HCT116 (cell line): ENCODE data around the gene TNFRSF14. TPM values are rescaled to one million over a fixed set of nuclear protein-coding genes. Genes with fewer than 3 reads are reported as not detected.

ENCODE experiments used
- ATAC-seq: fragments of 200-7000 bp; cut with Tn5 transposase; 2 replicates; pipeline ENCODE4 v1.9.1; 2020; ENCODE audit warnings: mild to moderate bottlenecking, moderate library complexity
- BruUV-seq: library from RNA; stranded (reverse); fragments of 400-500 nt; replicated peaks from 2 replicates; lab custom pipeline; 2021; lab: Mats Ljungman, UMichigan
- CTCF ChIA-PET: fragments of 300-600 bp; sonication (Branson Sonifier 250); formaldehyde crosslinking; loops from one replicate; lab custom pipeline; 2021; ENCODE audit warnings: antibody characterized with exemption; lab: Charles Lee
- POLR2A ChIA-PET: fragments of 300-600, 350-600 bp; sonication (Branson Sonifier 250); formaldehyde crosslinking; loops from one replicate; lab custom pipeline; 2021; ENCODE audit warnings: antibody characterized with exemption; lab: Charles Lee
- RAD21 ChIA-PET, 2 experiments: fragments of 300-600 bp; sonication (Branson Sonifier 250); formaldehyde crosslinking; loops; one replicate each; lab custom pipeline; 2023; ENCODE audit warnings: low total read pairs in 2 of 2; ENCODE audit not compliant: uncharacterized antibody in 2 of 2, unreplicated experiment in 2 of 2, low non-redundant PET in 1 of 2; lab: Charles Lee
- DNase-seq: peaks from one replicate; pipeline ENCODE4 v3.0.0-alpha.2; 2010; ENCODE audit warnings: low read depth, low spot score
- H2AFZ ChIP-seq: fragments of 200-600 bp; shearing (Covaris generic), sonication (generic); 2 replicates; pipeline ENCODE4 v1.6.1; 2017; ENCODE audit warnings: low read depth, mixed run types, mixed read lengths, antibody characterized with exemption, low read length; ENCODE audit not compliant: poor library complexity, severe bottlenecking
- H3K27ac ChIP-seq: 2 replicates; pipeline ENCODE4 v1.5.1; 2012; ENCODE audit warnings: low read depth, low read length
- H3K27me3 ChIP-seq: fragments of 200-600 bp; sonication (generic); 2 replicates; pipeline ENCODE4 v1.6.1; 2016; ENCODE audit warnings: mixed run types, low read length, mixed read lengths; ENCODE audit not compliant: insufficient read depth
- H3K36me3 ChIP-seq, 2 experiments: fragments of 200-500 bp in 1 of 2; fragments of 200-600 bp in 1 of 2; sonication (Bioruptor generic) in 1 of 2; sonication (generic) in 1 of 2; 2 replicates each; pipeline versions ENCODE4 v1.5.1 to v1.6.1; 2014 to 2016; ENCODE audit warnings: low read length in 2 of 2, inconsistent platforms in 1 of 2, mixed read lengths in 1 of 2, mixed run types in 1 of 2; ENCODE audit not compliant: insufficient read depth in 2 of 2, control insufficient read depth in 1 of 2
- H3K4me1 ChIP-seq, 2 experiments: fragments of 200-600 bp in 1 of 2; sonication (generic) in 1 of 2; 2 replicates each; pipeline versions ENCODE4 v1.5.1 to v1.6.1; 2012 to 2017; ENCODE audit warnings: low read length in 2 of 2, inconsistent platforms in 1 of 2, mild to moderate bottlenecking in 1 of 2, mixed read lengths in 1 of 2, mixed run types in 1 of 2, moderate library complexity in 1 of 2; ENCODE audit not compliant: insufficient read depth in 2 of 2, control insufficient read depth in 1 of 2
- H3K4me2 ChIP-seq: fragments of 200-600 bp; sonication (generic); 2 replicates; pipeline ENCODE4 v1.6.1; 2017; ENCODE audit warnings: mixed run types, low read length, mixed read lengths
- H3K4me3 ChIP-seq, 2 experiments: fragments of 200-600 bp in 1 of 2; sonication (generic) in 1 of 2; replicated peaks in 1 of 2; 2 replicates each; pipeline ENCODE4 v1.5.1; 2011 to 2016; ENCODE audit warnings: low read length in 2 of 2, control low read depth in 1 of 2, low read depth in 1 of 2, mild to moderate bottlenecking in 1 of 2, mixed read lengths in 1 of 2, mixed run types in 1 of 2
- H3K79me2 ChIP-seq: fragments of 200-600 bp; sonication (generic); 2 replicates; pipeline ENCODE4 v1.6.1; 2017; ENCODE audit warnings: mild to moderate bottlenecking, mixed run types, low read length, moderate library complexity, mixed read lengths; ENCODE audit not compliant: insufficient read depth
- H3K9ac ChIP-seq: fragments of 200-600 bp; sonication (generic); 2 replicates; pipeline ENCODE4 v1.6.1; 2016; ENCODE audit warnings: low read length, mixed read lengths
- H3K9me2 ChIP-seq: fragments of 200-600 bp; sonication (generic), shearing (Covaris generic); 2 replicates; pipeline ENCODE4 v1.6.1; 2017; ENCODE audit warnings: mixed run types, mild to moderate bottlenecking, moderate library complexity; ENCODE audit not compliant: insufficient read depth
- H3K9me3 ChIP-seq, 2 experiments: fragments of 200-500 bp in 1 of 2; fragments of 200-600 bp in 1 of 2; sonication (Bioruptor generic) in 1 of 2; sonication (generic) in 1 of 2; 2 replicates each; pipeline ENCODE4 v1.6.1; 2014 to 2017; ENCODE audit warnings: low read length in 2 of 2, mixed read lengths in 2 of 2, inconsistent platforms in 1 of 2, low read depth in 1 of 2, mild to moderate bottlenecking in 1 of 2, mixed run types in 1 of 2, moderate library complexity in 1 of 2; ENCODE audit not compliant: control insufficient read depth in 1 of 2, insufficient read depth in 1 of 2
- H4K20me1 ChIP-seq: fragments of 200-600 bp; sonication (generic), shearing (Covaris generic); 2 replicates; pipeline ENCODE4 v1.6.1; 2017; ENCODE audit warnings: mixed run types, mild to moderate bottlenecking, moderate library complexity; ENCODE audit not compliant: insufficient read depth
- CEBPB ChIP-seq: IDR thresholded peaks from 2 replicates; pipeline ENCODE4 v1.6.1; 2012; ENCODE audit warnings: low read depth
- EGR1 ChIP-seq: IDR thresholded peaks from 2 replicates; pipeline ENCODE4 v1.6.1; 2012; ENCODE audit warnings: low read depth
- ELF1 ChIP-seq: IDR thresholded peaks from 2 replicates; pipeline ENCODE4 v1.6.1; 2012; ENCODE audit warnings: low read depth, borderline replicate concordance
- EZH2phosphoT487 ChIP-seq: fragments of 200-600 bp; IDR thresholded peaks from 2 replicates; pipeline ENCODE4 v1.6.1; 2018; ENCODE audit warnings: antibody characterized with exemption, borderline replicate concordance
- FOSL1 ChIP-seq: IDR thresholded peaks from 2 replicates; pipeline ENCODE4 v1.6.1; 2012; ENCODE audit warnings: low read depth
- POLR2A ChIP-seq: IDR thresholded peaks from 2 replicates; pipeline ENCODE4 v1.7.0; 2011; ENCODE audit warnings: borderline replicate concordance; ENCODE audit not compliant: insufficient read depth, insufficient read length; ENCODE audit errors: extremely low read depth
- RAD21 ChIP-seq: IDR thresholded peaks from 2 replicates; pipeline ENCODE4 v1.6.1; 2012; ENCODE audit warnings: low read depth, mild to moderate bottlenecking
- SIN3A ChIP-seq: IDR thresholded peaks from 2 replicates; pipeline ENCODE4 v1.6.1; 2012; ENCODE audit warnings: low read depth
- SP1 ChIP-seq: IDR thresholded peaks from 2 replicates; pipeline ENCODE4 v1.6.1; 2012; ENCODE audit warnings: low read depth
- SRF ChIP-seq: IDR thresholded peaks from 2 replicates; pipeline ENCODE4 v1.6.1; 2012; ENCODE audit warnings: low read depth
- TCF7L2 ChIP-seq: IDR thresholded peaks from 2 replicates; pipeline ENCODE4 v1.7.0; 2011; ENCODE audit warnings: borderline replicate concordance, inconsistent platforms; ENCODE audit not compliant: insufficient read depth, insufficient read length; ENCODE audit errors: extremely low read depth
- intact Hi-C: fragments of 100-400 bp; cut with micrococcal nuclease; formaldehyde crosslinking; loops from 2 replicates; pipeline ENCODE4 v1.10.0; 2022
- total RNA-seq: library from RNA; stranded (reverse); gene quantifications from one replicate; pipeline ENCODE4 v1.2.1, GENCODE V29; 2021; ENCODE audit not compliant: unreplicated experiment
- TF ChIP-seq, protein P1 (sequence below): IDR thresholded peaks from 2 replicates; pipeline ENCODE4 v1.6.1; 2012; ENCODE audit warnings: low read depth
- TF ChIP-seq, protein P2 (sequence below): IDR thresholded peaks from 2 replicates; pipeline ENCODE4 v1.6.1; 2012
- TF ChIP-seq, protein P3 (sequence below), 3 experiments: fragments of 200-600 bp in 1 of 3; sonication (generic) in 1 of 3; IDR thresholded peaks in 2 of 3; conservative IDR thresholded peaks in 1 of 3; 2 replicates each; pipeline ENCODE4 v1.5.1; 2012 to 2017; ENCODE audit warnings: low read depth in 2 of 3, low read length in 2 of 3, antibody characterized with exemption in 1 of 3, borderline replicate concordance in 1 of 3, control low read depth in 1 of 3, mild to moderate bottlenecking in 1 of 3, mixed read lengths in 1 of 3, mixed run types in 1 of 3, moderate library complexity in 1 of 3; ENCODE audit not compliant: insufficient read depth in 1 of 3
- TF ChIP-seq, protein P4 (sequence below): IDR thresholded peaks from 2 replicates; pipeline ENCODE4 v1.6.1; 2012

The TNFRSF14 gene
- total RNA-seq, 1 experiment from 2014 or later = 0.66 TPM

DNA sequence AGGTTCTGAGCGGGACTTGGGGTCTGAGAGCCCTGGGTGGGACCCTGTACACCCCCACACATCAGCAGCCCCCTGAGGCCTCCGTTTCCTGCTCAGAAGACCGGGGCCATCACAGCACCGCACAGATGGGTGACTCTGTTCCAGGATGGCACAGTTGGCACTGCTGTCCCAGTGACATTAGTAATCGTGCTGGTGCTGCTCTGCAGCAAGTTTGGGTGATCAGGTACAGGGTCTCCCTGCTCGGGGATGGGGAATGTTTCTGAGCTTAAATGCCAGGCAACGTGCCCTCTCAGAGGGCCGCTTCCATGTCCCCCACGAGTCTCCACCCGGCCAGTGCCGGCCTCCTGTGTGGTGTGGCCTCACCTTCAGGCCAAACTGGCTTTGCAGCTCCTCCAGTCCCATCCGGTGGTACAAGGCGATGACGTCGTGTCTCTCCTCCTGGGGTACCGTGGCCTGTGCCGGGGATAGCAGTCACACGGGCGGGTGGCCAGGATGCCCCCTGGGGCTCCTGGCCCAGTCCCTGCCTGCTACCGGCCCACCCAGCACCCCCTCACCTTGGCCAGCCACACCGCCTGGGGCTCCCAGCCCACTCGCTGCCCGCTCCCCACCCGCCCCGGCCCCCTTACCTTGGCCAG, 47.5 kb downstream of the TNFRSF14 start (continued):
- TF ChIP-seq, protein P1, sequence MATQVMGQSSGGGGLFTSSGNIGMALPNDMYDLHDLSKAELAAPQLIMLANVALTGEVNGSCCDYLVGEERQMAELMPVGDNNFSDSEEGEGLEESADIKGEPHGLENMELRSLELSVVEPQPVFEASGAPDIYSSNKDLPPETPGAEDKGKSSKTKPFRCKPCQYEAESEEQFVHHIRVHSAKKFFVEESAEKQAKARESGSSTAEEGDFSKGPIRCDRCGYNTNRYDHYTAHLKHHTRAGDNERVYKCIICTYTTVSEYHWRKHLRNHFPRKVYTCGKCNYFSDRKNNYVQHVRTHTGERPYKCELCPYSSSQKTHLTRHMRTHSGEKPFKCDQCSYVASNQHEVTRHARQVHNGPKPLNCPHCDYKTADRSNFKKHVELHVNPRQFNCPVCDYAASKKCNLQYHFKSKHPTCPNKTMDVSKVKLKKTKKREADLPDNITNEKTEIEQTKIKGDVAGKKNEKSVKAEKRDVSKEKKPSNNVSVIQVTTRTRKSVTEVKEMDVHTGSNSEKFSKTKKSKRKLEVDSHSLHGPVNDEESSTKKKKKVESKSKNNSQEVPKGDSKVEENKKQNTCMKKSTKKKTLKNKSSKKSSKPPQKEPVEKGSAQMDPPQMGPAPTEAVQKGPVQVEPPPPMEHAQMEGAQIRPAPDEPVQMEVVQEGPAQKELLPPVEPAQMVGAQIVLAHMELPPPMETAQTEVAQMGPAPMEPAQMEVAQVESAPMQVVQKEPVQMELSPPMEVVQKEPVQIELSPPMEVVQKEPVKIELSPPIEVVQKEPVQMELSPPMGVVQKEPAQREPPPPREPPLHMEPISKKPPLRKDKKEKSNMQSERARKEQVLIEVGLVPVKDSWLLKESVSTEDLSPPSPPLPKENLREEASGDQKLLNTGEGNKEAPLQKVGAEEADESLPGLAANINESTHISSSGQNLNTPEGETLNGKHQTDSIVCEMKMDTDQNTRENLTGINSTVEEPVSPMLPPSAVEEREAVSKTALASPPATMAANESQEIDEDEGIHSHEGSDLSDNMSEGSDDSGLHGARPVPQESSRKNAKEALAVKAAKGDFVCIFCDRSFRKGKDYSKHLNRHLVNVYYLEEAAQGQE = no peak
- TF ChIP-seq CEBPB (no peak), EZH2phosphoT487 (no peak), SIN3A (no peak)

DNA sequence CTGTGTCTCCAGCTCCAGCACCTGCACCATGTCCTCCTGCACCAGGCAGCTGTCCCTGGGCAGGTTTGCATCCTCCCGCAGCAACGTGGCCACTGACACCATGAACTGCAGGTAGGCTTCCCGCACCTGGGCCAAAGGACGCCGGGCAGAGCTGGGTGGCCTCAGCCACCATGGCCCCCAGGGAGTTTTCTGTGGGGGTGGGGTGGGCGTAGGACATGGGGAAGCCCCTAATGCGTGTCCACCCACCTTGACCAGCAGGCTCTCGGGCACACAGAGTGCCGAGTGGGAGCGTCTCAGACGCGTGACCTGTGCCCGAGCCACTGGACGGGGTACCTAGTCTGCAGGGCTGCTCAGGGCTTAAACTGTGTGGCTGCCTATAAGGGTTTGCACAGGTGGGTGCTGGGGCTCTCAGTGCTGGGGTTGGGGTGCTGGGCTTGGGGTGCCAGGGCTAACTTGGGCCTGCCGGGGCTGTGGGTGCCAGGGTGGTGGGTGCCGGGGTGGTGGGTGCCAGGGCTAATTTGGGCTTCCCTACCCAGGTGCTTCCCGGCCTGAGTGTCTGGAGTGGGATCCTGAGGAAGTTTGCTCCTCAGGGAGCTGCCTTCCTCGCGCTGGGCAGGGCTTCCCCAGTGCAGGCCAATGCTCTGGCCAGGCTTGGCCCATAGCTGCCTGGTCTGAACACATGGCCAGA, 48.1 kb downstream of the TNFRSF14 start:
- H4K20me1 ChIP-seq = no peaks in the 10 kb centered on the region
- no peaks in the 10 kb centered on the region for H3K9me3 ChIP-seq
- ATAC-seq (no peak), DNase-seq (no peak)
- H3K27me3 ChIP-seq = 0 out of 2 replicates have a peak, but pooled peaks cover 5% of the 10 kb centered on the region
- H3K9ac ChIP-seq = no peak overlapping the region
- intact Hi-C loops = no loop called here
- H3K27ac ChIP-seq = no peak overlapping the region
- H3K4me1 ChIP-seq = no peaks in the 10 kb centered on the region
- no peak overlapping the region for H2AFZ ChIP-seq
- H3K79me2 ChIP-seq = no peaks in the 10 kb centered on the region
- no peaks in the 10 kb centered on the region for H3K36me3 ChIP-seq
- H3K4me3 ChIP-seq = no peak overlapping the region
- RAD21 ChIA-PET = no interaction called here
- no peaks in the 10 kb centered on the region for H3K9me2 ChIP-seq
- no TSS peak for BruUV-seq
- CTCF ChIA-PET = no interaction called here
- no peak overlapping the region for H3K4me2 ChIP-seq
- POLR2A ChIA-PET = no interaction called here
- no peak for TF ChIP-seq SP1
- TF ChIP-seq SRF = no peak
- TF ChIP-seq EZH2phosphoT487 = no peak
- TF ChIP-seq, protein P2, sequence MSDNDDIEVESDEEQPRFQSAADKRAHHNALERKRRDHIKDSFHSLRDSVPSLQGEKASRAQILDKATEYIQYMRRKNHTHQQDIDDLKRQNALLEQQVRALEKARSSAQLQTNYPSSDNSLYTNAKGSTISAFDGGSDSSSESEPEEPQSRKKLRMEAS = no peak
- TF ChIP-seq, protein P1 = no peak
- TF ChIP-seq, protein P3, sequence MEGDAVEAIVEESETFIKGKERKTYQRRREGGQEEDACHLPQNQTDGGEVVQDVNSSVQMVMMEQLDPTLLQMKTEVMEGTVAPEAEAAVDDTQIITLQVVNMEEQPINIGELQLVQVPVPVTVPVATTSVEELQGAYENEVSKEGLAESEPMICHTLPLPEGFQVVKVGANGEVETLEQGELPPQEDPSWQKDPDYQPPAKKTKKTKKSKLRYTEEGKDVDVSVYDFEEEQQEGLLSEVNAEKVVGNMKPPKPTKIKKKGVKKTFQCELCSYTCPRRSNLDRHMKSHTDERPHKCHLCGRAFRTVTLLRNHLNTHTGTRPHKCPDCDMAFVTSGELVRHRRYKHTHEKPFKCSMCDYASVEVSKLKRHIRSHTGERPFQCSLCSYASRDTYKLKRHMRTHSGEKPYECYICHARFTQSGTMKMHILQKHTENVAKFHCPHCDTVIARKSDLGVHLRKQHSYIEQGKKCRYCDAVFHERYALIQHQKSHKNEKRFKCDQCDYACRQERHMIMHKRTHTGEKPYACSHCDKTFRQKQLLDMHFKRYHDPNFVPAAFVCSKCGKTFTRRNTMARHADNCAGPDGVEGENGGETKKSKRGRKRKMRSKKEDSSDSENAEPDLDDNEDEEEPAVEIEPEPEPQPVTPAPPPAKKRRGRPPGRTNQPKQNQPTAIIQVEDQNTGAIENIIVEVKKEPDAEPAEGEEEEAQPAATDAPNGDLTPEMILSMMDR (IDR thresholded peaks at IDR 0.05 in 2 of 3, conservative IDR thresholded peaks at IDR 0.05 in 1 of 3; ENCODE audit: borderline replicate concordance in 1 of 3, insufficient read depth in 1 of 3, low read depth in 2 of 3, low read length in 2 of 3) = no peak
- TF ChIP-seq, protein P4, sequence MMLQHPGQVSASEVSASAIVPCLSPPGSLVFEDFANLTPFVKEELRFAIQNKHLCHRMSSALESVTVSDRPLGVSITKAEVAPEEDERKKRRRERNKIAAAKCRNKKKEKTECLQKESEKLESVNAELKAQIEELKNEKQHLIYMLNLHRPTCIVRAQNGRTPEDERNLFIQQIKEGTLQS = no peak
- TF ChIP-seq RAD21 = no peak
- TF ChIP-seq ELF1 = no peak
- TF ChIP-seq POLR2A = no peak
- no peak for TF ChIP-seq EGR1
- no peak for TF ChIP-seq TCF7L2
- TF ChIP-seq FOSL1 = no peak
